OCI-LY1 (cell line): ENCODE results near the gene CEP97.
"Not testable (repeated sequence)": the region's sequence is repeated elsewhere in the genome, so short reads cannot be mapped to it uniquely, and the experiment has no call there.

ENCODE experiments used
- EZH2 ChIP-seq: fragments of 200-600 bp; sonication (generic), shearing (Covaris generic); IDR thresholded peaks from 2 replicates; pipeline ENCODE4 v1.8.0; 2017; ENCODE audit warnings: borderline replicate concordance, mixed run types, mild to moderate bottlenecking, antibody characterized with exemption, low read length, moderate library complexity, mixed read lengths
- TF ChIP-seq, protein P1 (sequence below): fragments of 200-600 bp; sonication (generic), shearing (Covaris generic); IDR thresholded peaks from 2 replicates; pipeline ENCODE4 v1.5.1; 2017; ENCODE audit warnings: mild to moderate bottlenecking, antibody characterized with exemption, low read length, moderate library complexity, mixed read lengths

DNA sequence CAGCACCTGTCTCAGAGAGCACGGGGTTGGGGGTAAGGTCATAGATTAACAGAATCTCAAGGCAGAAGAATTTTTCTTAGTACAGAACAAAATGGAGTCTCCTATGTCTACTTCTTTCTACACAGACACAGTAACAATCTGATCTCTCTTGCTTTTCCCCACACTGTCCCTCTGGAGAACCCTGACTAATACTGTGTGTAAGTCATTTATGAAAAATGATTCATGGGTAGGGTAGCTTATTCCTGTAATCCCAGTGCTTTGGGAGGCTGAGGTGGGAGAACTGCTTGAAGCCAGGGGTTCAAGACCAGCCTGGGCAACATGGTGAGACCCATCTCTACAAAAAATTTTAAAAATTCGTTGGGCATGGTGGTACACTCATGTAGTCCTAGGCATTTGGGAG, 19.8 kb upstream of the CEP97 start:
- TF ChIP-seq, protein P1, sequence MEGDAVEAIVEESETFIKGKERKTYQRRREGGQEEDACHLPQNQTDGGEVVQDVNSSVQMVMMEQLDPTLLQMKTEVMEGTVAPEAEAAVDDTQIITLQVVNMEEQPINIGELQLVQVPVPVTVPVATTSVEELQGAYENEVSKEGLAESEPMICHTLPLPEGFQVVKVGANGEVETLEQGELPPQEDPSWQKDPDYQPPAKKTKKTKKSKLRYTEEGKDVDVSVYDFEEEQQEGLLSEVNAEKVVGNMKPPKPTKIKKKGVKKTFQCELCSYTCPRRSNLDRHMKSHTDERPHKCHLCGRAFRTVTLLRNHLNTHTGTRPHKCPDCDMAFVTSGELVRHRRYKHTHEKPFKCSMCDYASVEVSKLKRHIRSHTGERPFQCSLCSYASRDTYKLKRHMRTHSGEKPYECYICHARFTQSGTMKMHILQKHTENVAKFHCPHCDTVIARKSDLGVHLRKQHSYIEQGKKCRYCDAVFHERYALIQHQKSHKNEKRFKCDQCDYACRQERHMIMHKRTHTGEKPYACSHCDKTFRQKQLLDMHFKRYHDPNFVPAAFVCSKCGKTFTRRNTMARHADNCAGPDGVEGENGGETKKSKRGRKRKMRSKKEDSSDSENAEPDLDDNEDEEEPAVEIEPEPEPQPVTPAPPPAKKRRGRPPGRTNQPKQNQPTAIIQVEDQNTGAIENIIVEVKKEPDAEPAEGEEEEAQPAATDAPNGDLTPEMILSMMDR, result not testable (repeated sequence)
- TF ChIP-seq EZH2, result not testable (repeated sequence)
